Lower lobe of right lung (tissue), 2 donors: ENCODE measurements around the gene RMC1. TPM values are rescaled to one million over a fixed set of nuclear protein-coding genes. Genes with fewer than 3 reads are reported as not detected.

Experiments used
- ATAC-seq, 2 donors: fragments of 200-7000 bp; cut with Tn5 transposase; one replicate each; pipeline ENCODE4 v1.9.1; 2020 to 2022; ENCODE audit warnings: mild to moderate bottlenecking in 2 of 2, moderate library complexity in 2 of 2
- DNase-seq: peaks from one replicate; pipeline ENCODE4 v3.0.0-alpha.2; 2020
- H3K27ac ChIP-seq: fragments of 200-600 bp; one replicate; pipeline ENCODE4 v1.8.0; 2022
- H3K27me3 ChIP-seq: fragments of 200-600 bp; one replicate; pipeline ENCODE4 v1.8.0; 2022; ENCODE audit warnings: low read depth
- H3K36me3 ChIP-seq: fragments of 200-600 bp; one replicate; pipeline ENCODE4 v1.8.0; 2022; ENCODE audit warnings: mild to moderate bottlenecking
- H3K4me1 ChIP-seq: fragments of 200-600 bp; one replicate; pipeline ENCODE4 v1.8.0; 2022
- H3K4me3 ChIP-seq: fragments of 200-600 bp; one replicate; pipeline ENCODE4 v1.8.0; 2022; ENCODE audit warnings: mild to moderate bottlenecking
- H3K9me3 ChIP-seq: fragments of 200-600 bp; one replicate; pipeline ENCODE4 v1.8.0; 2022
- CTCF ChIP-seq: fragments of 200-600 bp; IDR thresholded peaks from one replicate; pipeline ENCODE4 v1.8.0; 2022; ENCODE audit warnings: antibody characterized with exemption, mild to moderate bottlenecking
- intact Hi-C: fragments of 100-400 bp; cut with DNase I; formaldehyde crosslinking; loops from one replicate; pipeline ENCODE4 v1.11.0; 2022
- long read RNA-seq: library from polyadenylated mRNA; unstranded; transcript quantifications from one replicate; pipeline ENCODE4 v2.0.0, GENCODE V29; 2021
- total RNA-seq: library from RNA; stranded (reverse); fragmentation: NEBNext Ultra II Directional; extraction: Animal tissue kit (Norgen Biotek cat#: 25700); gene quantifications from one replicate; pipeline ENCODE4 v1.2.1, GENCODE V29; 2021
- donor health status: DM: no; HTN: yes; CAD: no; lungs with severe emphysema.

RMC1 gene
- 34.2 TPM for total RNA-seq
- long read RNA-seq, transcript RMC1-201 (20 exons, 2,162 nt), result major isoform, 19 of 64 reads
- long read RNA-seq, partial matches to known transcripts, result 5 of 64 reads
- long read RNA-seq, other reads (novel, unspliced or antisense), result 39 of 64 reads

- Histone ChIP-seq H3K4me3 (peak within 1 kb of the TSS; percentile 97), H3K9me3 (no peaks in the 10 kb centered on the region), H3K27me3 (no peaks in the 10 kb centered on the region), H3K36me3 (peaks cover 22% of the 10 kb centered on the region), H3K4me1 (peaks cover 41% of the 10 kb centered on the region), H3K27ac (peak within 1 kb of the TSS; percentile 96)
- ATAC-seq, result peak; percentile 97 to 98
- intact Hi-C loops, result no loop called here
- TF ChIP-seq CTCF, result peak; percentile 9
- DNase-seq, result peak; percentile 99
Observed at GRCh38 chr18:23503038-23503962, at the start of gene RMC1. Gene RMC1, plus strand, starts transcription at chr18:23503511. Its CDS starts 108 bp downstream, at chr18:23503619.

DNA sequence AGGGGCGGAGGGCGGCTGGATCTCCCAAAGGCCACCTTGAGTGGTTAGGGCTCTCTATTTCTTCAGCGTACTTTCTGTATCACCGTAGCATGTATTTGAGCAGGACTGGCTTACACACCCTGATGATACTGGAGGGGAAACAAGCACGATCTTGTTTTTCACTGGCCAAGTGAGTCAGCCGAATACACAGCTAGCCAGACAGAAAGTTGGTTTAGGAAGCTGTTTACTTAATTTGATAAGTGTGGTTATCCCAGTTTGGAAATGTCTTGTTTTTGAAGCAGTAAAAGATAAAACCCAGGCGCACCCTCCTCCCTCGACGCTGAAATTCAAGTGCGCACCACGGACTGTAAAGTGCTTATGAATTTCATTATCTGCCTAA lies 49.6 kb upstream of the RMC1 start:
- Histone ChIP-seq H3K27me3 (no peaks in the 10 kb centered on the region), H3K27ac (peak overlapping the region; percentile 95), H3K4me3 (peak overlapping the region; percentile 92), H3K9me3 (no peaks in the 10 kb centered on the region), H3K4me1 (peaks cover 53% of the 10 kb centered on the region), H3K36me3 (no peaks in the 10 kb centered on the region)
- no peak for TF ChIP-seq CTCF
- intact Hi-C loops, result no loop called here
- DNase-seq (no peak), ATAC-seq (peak; percentile 35 to 49)

GRCh38 chr18:23456835-23457234 lies 46.5 kb upstream of the RMC1 start:
- intact Hi-C loops, result no loop called here
- H3K9me3 ChIP-seq, result no peaks in the 10 kb centered on the region
- no peak overlapping the region for H3K27ac ChIP-seq
- DNase-seq (no peak), ATAC-seq (no peak)
- H3K27me3 ChIP-seq, result no peaks in the 10 kb centered on the region
- peaks cover 4% of the 10 kb centered on the region for H3K36me3 ChIP-seq
- TF ChIP-seq CTCF, result no peak
- peaks cover 80% of the 10 kb centered on the region for H3K4me1 ChIP-seq
- H3K4me3 ChIP-seq, result no peak overlapping the region

- Histone ChIP-seq H3K36me3 (peaks cover 25% of the 10 kb centered on the region), H3K27ac (no peak overlapping the region), H3K9me3 (no peaks in the 10 kb centered on the region), H3K4me1 (peaks cover 71% of the 10 kb centered on the region), H3K4me3 (no peak overlapping the region), H3K27me3 (no peaks in the 10 kb centered on the region)
- no peak for TF ChIP-seq CTCF
- intact Hi-C loops, result no loop called here
- ATAC-seq (peak; percentile 80), DNase-seq (no peak)
Observed at GRCh38 chr18:23458830-23459529, 44.3 kb upstream of the RMC1 start.

DNA sequence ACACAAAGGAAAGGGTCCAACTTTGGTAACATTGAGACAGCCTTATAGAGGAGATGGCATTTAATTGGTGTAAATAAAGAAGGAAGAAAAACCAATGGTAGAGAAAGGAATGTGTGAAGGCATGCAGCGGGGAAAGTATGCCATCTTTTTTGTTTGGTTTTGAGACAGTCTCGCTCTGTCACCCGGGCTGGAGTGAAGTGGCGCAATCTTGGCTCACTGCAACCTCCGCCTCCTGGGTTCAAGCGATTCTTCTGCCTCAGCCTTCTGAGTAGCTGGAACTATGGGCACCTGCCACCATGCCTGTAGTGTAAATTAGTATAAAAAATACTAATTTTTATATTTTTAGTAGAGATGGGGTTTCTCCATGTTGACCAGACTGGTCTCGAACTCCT lies 43.8 kb upstream of the RMC1 start:
- Histone ChIP-seq H3K27ac (no peak overlapping the region), H3K4me3 (no peak overlapping the region), H3K27me3 (no peaks in the 10 kb centered on the region), H3K36me3 (peaks cover 31% of the 10 kb centered on the region), H3K9me3 (no peaks in the 10 kb centered on the region), H3K4me1 (peaks cover 66% of the 10 kb centered on the region)
- no peak for TF ChIP-seq CTCF
- no peak for DNase-seq
- intact Hi-C loops, result no loop called here
- no peak for ATAC-seq
